Measurements from ENCODE around the gene SLN.

GRCh38 chr11:107682572-107682971, 29.3 kb downstream of the SLN start:
- TF ChIP-seq CTCF (IDR thresholded peaks at IDR 0.05) (no peak), POLR2A (IDR thresholded peaks at IDR 0.05) (no peak)
